Neural cell (in vitro differentiated cells): ENCODE results near the gene NREP. TPM values are rescaled to one million over a fixed set of nuclear protein-coding genes. Genes with fewer than 3 reads are reported as not detected.

Source experiments
- H2AFZ ChIP-seq: fragments of 200-600, 300-800 bp; sonication (generic), shearing (Covaris generic); 2 replicates; pipeline ENCODE4 v1.6.0; 2014; ENCODE audit warnings: low read depth, mild to moderate bottlenecking, antibody characterized with exemption, low read length, moderate library complexity
- H3F3A ChIP-seq: fragments of 200-600 bp; shearing (Covaris generic); 2 replicates; pipeline ENCODE4 v1.6.1; 2016; ENCODE audit warnings: mild to moderate bottlenecking, moderate library complexity, mixed read lengths, antibody characterized with exemption, low read length; ENCODE audit not compliant: insufficient read depth, poor library complexity, severe bottlenecking
- H3K27ac ChIP-seq: fragments of 200-600, 300-800 bp; sonication (generic), shearing (Covaris generic); 2 replicates; pipeline ENCODE4 v1.5.1; 2014; ENCODE audit warnings: mild to moderate bottlenecking, low read length, moderate library complexity
- H3K27me3 ChIP-seq: fragments of 300-800, 200-600 bp; sonication (generic), shearing (Covaris generic); 2 replicates; pipeline ENCODE4 v1.6.0; 2014; ENCODE audit warnings: mild to moderate bottlenecking, low read depth, low read length, moderate library complexity; ENCODE audit not compliant: insufficient read depth
- H3K36me3 ChIP-seq: fragments of 300-800, 200-600 bp; sonication (generic), shearing (Covaris generic); 2 replicates; pipeline ENCODE4 v1.5.1; 2014; ENCODE audit warnings: mild to moderate bottlenecking, antibody characterized with exemption, low read length, moderate library complexity; ENCODE audit not compliant: insufficient read depth
- H3K4me2 ChIP-seq: fragments of 300-800, 200-600 bp; sonication (generic), shearing (Covaris generic); 2 replicates; pipeline ENCODE4 v1.6.0; 2014; ENCODE audit warnings: mild to moderate bottlenecking, low read length
- H3K4me3 ChIP-seq: fragments of 300-800, 200-600 bp; sonication (generic), shearing (Covaris generic); 2 replicates; pipeline ENCODE4 v1.5.1; 2014; ENCODE audit warnings: mild to moderate bottlenecking, low read length, moderate library complexity
- H3K79me2 ChIP-seq: fragments of 200-600 bp; shearing (Covaris generic); replicated peaks from 2 replicates; pipeline ENCODE4 v1.6.0; 2014; ENCODE audit warnings: mild to moderate bottlenecking, low read length, moderate library complexity; ENCODE audit not compliant: insufficient read depth
- H3K9ac ChIP-seq: fragments of 300-800, 200-600 bp; sonication (generic), shearing (Covaris generic); 2 replicates; pipeline ENCODE4 v1.6.1; 2016; ENCODE audit warnings: mild to moderate bottlenecking, low read length, mixed read lengths
- H3K9me2 ChIP-seq: fragments of 200-600 bp; shearing (Covaris generic); 2 replicates; pipeline ENCODE4 v1.6.1; 2016; ENCODE audit warnings: mild to moderate bottlenecking, low read length, mixed read lengths; ENCODE audit not compliant: insufficient read depth
- H3K9me3 ChIP-seq: fragments of 200-600, 300-800 bp; sonication (generic), shearing (Covaris generic); 2 replicates; pipeline ENCODE4 v1.6.1; 2016; ENCODE audit warnings: mild to moderate bottlenecking, mixed run types, low read length, moderate library complexity, mixed read lengths
- H4K20me1 ChIP-seq: fragments of 200-600 bp; shearing (Covaris generic); 2 replicates; pipeline ENCODE4 v1.6.1; 2016; ENCODE audit warnings: mild to moderate bottlenecking, mixed run types; ENCODE audit not compliant: insufficient read depth
- CTCF ChIP-seq: fragments of 450-650 bp; IDR thresholded peaks from 2 replicates; pipeline ENCODE4 v1.5.1; 2014; ENCODE audit warnings: antibody characterized with exemption, mild to moderate bottlenecking, moderate library complexity; ENCODE audit not compliant: poor library complexity, severe bottlenecking
- EP300 ChIP-seq: fragments of 450-650 bp; conservative IDR thresholded peaks from 2 replicates; pipeline ENCODE4 v1.6.1; 2014; ENCODE audit warnings: antibody characterized with exemption, mild to moderate bottlenecking, moderate library complexity; ENCODE audit not compliant: poor library complexity, severe bottlenecking
- EZH2 ChIP-seq: fragments of 200-600, 300-800 bp; shearing (Covaris generic), sonication (generic); IDR thresholded peaks from 2 replicates; pipeline ENCODE4 v1.6.1; 2014; ENCODE audit warnings: antibody characterized with exemption, low read length, borderline replicate concordance, mild to moderate bottlenecking; ENCODE audit not compliant: insufficient read depth, poor library complexity, severe bottlenecking
- MXI1 ChIP-seq: fragments of 450-650 bp; conservative IDR thresholded peaks from 2 replicates; pipeline ENCODE4 v1.6.1; 2014; ENCODE audit warnings: antibody characterized with exemption, mild to moderate bottlenecking; ENCODE audit not compliant: poor library complexity, severe bottlenecking
- POLR2AphosphoS5 ChIP-seq: IDR thresholded peaks from 2 replicates; pipeline ENCODE4 v1.6.1; 2012
- RAD21 ChIP-seq: fragments of 450-650 bp; conservative IDR thresholded peaks from 2 replicates; pipeline ENCODE4 v1.6.1; 2014; ENCODE audit warnings: antibody characterized with exemption, mild to moderate bottlenecking, moderate library complexity
- REST ChIP-seq: IDR thresholded peaks from 2 replicates; pipeline ENCODE4 v1.6.1; 2012; ENCODE audit warnings: borderline replicate concordance
- SMC3 ChIP-seq: fragments of 450-650 bp; conservative IDR thresholded peaks from 2 replicates; pipeline ENCODE4 v1.6.1; 2014; ENCODE audit warnings: antibody characterized with exemption, mild to moderate bottlenecking, moderate library complexity; ENCODE audit not compliant: poor library complexity
- TAF1 ChIP-seq: IDR thresholded peaks from 2 replicates; pipeline ENCODE4 v1.6.1; 2012; ENCODE audit warnings: low read depth
- polyA plus RNA-seq: library from polyadenylated mRNA; depleted of rRNA; stranded (reverse); fragments of >200 nt; gene quantifications from 2 replicates; pipeline ENCODE4 v1.2.3, GENCODE V29; 2014
- small RNA-seq, 3 experiments: library from RNA; depleted of rRNA; stranded (forward); fragments of <200 nt; gene quantifications; one replicate each; pipeline ENCODE3, GENCODE V24; 2012

Gene NREP
- polyA plus RNA-seq, 1 donor from 2014 or later, result 3,807 TPM

- no peak overlapping the region for H3K27ac ChIP-seq
- H3F3A ChIP-seq, result no peaks in the 10 kb centered on the region
- no peaks in the 10 kb centered on the region for H3K27me3 ChIP-seq
- H2AFZ ChIP-seq, result no peak overlapping the region
- no peaks in the 10 kb centered on the region for H3K9me3 ChIP-seq
- H3K9me2 ChIP-seq, result no peaks in the 10 kb centered on the region
- no peak overlapping the region for H3K4me3 ChIP-seq
- H3K36me3 ChIP-seq, result no peaks in the 10 kb centered on the region
- TF ChIP-seq MXI1, result no peak
- no peak for TF ChIP-seq EZH2
- TF ChIP-seq CTCF, result no peak
- TF ChIP-seq EP300, result no peak
- TF ChIP-seq REST, result no peak
- no peak for TF ChIP-seq SMC3
- TF ChIP-seq RAD21, result no peak
- no peak for TF ChIP-seq TAF1
- TF ChIP-seq POLR2AphosphoS5, result no peak
- H3K79me2 ChIP-seq, result no peaks in the 10 kb centered on the region
- no peak overlapping the region for H3K9ac ChIP-seq
- H3K4me2 ChIP-seq, result no peak overlapping the region
- no peaks in the 10 kb centered on the region for H4K20me1 ChIP-seq
These were observed 77.4 kb downstream of the NREP start for GRCh38 chr5:111679611-111680010.

Small RNAs within 50 kb of the gene (small RNA-seq; reads per million reads assigned to genes)
- gene RN7SKP57, result 0 reads per million in 3 experiments

Other genes with a start within 250 kb of the NREP start
- gene STARD4, start 244.7 kb downstream of the NREP start, polyA plus RNA-seq, result 60.5 and 62.6 TPM in 2 replicates